GM12872 (cell line): ENCODE data around the gene PPEF1.

Source experiments
- TF ChIP-seq, protein P1 (sequence below): IDR thresholded peaks from 3 replicates; pipeline ENCODE4 v1.5.1; 2011; ENCODE audit warnings: low read depth, mild to moderate bottlenecking, low read length, moderate library complexity; ENCODE audit not compliant: insufficient read depth

PPEF1 gene

DNA sequence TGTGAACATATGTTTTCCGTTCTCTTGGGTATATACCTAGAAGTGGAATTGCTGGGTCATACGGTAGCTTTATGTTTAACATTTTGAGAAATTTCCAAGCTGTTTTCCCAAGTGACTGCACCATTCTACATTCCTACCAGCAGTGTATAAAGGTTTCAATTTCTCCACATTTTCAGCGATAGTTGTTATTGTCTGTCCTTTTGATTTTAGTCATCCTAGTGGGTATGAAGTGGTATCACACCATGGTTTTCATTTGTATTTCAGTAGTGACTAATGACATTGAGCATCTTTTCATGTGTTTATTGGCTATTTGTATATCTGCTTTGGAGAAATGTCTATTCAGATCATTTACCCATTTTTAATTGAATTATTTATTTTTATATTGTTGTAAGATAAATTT, 2.4 kb downstream of the PPEF1 start:
- TF ChIP-seq, protein P1, sequence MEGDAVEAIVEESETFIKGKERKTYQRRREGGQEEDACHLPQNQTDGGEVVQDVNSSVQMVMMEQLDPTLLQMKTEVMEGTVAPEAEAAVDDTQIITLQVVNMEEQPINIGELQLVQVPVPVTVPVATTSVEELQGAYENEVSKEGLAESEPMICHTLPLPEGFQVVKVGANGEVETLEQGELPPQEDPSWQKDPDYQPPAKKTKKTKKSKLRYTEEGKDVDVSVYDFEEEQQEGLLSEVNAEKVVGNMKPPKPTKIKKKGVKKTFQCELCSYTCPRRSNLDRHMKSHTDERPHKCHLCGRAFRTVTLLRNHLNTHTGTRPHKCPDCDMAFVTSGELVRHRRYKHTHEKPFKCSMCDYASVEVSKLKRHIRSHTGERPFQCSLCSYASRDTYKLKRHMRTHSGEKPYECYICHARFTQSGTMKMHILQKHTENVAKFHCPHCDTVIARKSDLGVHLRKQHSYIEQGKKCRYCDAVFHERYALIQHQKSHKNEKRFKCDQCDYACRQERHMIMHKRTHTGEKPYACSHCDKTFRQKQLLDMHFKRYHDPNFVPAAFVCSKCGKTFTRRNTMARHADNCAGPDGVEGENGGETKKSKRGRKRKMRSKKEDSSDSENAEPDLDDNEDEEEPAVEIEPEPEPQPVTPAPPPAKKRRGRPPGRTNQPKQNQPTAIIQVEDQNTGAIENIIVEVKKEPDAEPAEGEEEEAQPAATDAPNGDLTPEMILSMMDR, result no peak

DNA sequence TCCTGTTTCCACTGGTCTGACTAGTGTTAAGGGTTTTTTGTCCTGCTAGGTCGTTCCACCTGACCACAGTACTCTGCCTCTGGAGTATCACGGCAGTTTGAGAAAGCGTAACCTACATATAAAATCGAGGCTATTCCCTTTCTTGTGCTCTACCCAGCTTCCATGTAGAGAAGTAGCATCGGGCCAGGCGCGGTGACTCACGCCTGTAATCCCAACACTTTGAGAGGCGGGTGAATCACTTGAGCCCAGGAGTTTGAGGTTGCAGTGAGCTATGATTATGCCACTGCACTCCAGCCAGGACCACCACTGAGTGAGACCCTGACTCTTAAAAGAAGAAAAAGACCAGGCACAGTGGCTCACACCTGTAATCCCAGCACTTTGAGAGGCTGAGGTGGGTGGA, 7.5 kb downstream of the PPEF1 start:
- TF ChIP-seq, protein P1, result no peak

DNA sequence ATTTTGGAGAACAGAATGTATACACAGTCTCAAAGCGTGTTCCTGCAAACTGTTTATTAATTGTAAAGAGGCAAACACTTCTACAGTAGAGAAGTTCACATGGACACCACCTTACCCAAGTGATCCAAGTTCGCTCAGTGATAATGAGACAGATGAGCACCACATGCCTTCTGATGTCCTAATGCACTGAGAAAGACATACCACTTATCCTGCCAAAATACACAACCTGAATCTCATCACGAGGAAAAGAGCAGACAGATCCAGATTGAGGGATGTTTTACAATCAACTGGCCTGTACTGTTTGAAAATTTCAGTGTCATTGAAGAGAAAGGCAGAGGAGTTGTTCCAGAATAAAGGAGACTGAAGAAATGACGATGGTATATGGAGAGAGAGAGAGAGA, 12.4 kb downstream of the PPEF1 start:
- TF ChIP-seq, protein P1, result no peak

DNA sequence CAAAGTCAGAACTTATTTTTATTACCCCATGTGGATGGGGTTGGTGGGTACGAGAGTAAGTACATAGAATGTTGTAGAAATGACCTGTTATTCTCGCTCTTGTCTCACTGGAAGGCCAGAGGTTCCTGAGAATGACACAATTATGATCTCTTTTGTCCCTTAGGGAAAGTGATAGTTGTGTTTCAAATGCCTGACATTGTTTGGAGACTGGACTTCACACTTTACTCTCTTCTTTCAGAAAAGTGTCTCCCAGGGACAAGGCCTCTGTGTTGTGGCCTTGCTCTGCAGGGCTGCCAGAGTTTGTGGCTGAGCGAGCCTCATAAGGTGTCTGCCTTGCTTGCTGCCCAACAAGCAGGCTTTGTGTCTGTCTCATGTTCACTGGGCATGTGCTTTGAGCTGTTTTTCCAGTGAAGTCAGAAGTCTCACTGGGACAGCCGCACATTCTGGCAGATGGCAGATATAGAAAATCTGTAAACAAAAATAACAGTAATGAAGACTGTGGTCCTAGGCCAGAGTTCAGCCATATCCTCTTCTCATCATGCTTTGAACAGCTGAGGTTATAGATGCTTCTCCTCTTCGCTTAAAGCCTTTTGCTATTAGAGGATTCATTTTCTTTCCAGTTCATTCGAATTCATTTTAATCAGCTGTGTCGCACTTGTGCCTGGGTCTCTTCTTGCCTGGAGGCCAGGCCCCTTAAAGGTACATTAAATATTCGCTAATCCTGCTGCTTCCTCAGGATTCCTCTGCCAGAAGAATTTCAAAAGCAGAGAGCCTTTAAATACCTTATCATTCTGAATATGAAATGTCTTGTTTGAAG, 14.4 kb downstream of the PPEF1 start:
- TF ChIP-seq, protein P1, result no peak

DNA sequence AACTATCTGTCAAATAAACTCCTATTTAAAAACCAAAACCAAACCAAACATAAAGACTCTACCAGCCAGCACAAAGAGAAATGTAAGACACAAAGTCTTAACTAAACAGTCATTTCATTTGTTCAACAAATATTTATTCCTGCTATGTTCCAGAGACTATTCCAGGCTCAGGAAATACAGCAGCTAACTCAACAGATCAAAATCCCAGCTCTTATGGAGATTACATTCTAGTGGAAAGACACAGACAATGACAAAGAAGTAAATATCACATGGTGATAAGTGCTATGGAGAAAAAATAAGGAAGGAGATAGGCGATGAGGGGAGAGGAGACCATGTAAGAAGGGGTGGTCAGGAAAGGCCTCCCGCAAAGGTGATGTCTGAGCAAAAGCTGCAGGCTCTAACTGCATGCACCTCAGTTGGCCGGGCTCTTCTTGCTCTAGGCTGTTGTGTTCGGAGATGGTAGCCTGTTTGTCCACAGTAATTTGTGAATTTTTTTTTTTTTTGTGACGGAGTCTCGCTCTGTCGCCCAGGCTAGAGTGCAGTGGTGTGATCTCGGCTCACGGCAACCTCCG, 15.1 kb downstream of the PPEF1 start:
- TF ChIP-seq, protein P1, result no peak

DNA sequence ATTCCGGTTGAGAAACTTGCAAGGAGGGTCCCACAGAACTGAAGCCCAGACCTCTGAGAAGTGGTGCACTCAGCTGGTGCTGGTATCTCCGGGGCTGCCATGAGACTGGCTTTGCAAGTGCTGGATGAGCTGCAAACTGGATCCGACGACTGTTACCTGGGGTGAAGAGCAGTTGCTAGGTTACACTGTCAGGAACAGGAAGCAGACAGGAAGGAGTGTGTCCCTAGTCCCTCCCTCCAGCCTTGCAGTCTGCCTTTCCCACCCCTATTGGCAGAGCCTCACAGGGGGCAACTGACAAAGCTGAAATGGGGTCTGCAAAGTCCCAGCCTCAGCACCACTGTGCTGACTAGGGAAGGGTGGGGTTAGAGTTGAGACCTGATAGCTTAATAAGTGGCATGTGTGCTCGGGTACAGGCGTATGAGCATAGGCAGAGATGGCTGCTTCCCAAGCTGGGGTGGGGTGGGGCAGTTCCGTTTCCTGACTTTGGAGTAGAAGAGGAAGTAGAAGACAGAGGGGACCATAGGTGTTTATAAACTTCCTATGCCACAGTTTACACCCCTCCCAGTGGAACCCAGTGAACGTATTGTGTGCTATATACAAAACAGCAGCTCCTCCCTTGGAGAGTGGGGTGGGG, 18.0 kb downstream of the PPEF1 start:
- TF ChIP-seq, protein P1, result no peak

DNA sequence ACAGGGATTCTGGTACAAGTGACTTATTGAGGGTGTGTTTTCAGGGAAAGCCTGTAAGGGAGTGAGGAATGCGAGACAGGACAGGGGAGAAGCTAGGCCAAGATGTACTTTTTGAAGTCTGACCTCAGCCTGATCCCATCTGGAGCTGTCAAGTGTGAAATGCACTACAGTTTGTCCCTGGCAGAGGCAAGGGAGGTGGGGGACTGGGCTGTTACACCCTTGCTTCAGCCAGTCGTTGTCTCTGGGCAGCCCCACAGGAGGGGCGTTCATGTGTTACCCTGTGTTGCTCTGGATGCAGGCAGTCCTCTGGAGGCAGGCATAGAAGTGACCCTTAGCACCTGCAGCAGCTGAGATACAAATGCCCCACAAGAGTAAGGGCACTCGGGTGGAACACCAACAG, 25.8 kb downstream of the PPEF1 start:
- TF ChIP-seq, protein P1, result no peak
